Measurements from ENCODE around the gene SAMD8. TPM values are rescaled to one million over a fixed set of nuclear protein-coding genes. Genes with fewer than 3 reads are reported as not detected.

The SAMD8 gene
- total RNA-seq, 4 donors from 2014 or later = 19.0 to 28.0 (median 27.5) TPM

- H3K36me3 ChIP-seq = no peaks in the 10 kb centered on the region
- DNase-seq (ENCODE audit: extremely low spot score) = no peak
- no peaks in the 10 kb centered on the region for H3K27me3 ChIP-seq
- no peak overlapping the region for H3K4me3 ChIP-seq
- peaks cover 0 to 19% (median 13%) of the 10 kb centered on the region in 4 donors for H3K4me1 ChIP-seq
- H3K27ac ChIP-seq (replicated peaks in 1 of 4) = peak overlapping the region in 1 of 4 donors; percentile 27
- intact Hi-C loops (cut with DNase I) = no loop called here
- WGBS = 73% methylated on average over 4 of the region's 4 CpGs
- TF ChIP-seq EP300 (IDR thresholded peaks at IDR 0.05) = no peak
- TF ChIP-seq POLR2AphosphoS5 (IDR thresholded peaks at IDR 0.05) = no peak
- no peak for TF ChIP-seq CTCF (IDR thresholded peaks at IDR 0.05)
- TF ChIP-seq POLR2A (IDR thresholded peaks at IDR 0.05; ENCODE audit: low read depth) = no peak
- no peaks in the 10 kb centered on the region for H3K9me3 ChIP-seq
Measured at GRCh38 chr10:75065076-75065475, 46.4 kb upstream of the SAMD8 start.

GRCh38 chr10:75066271-75066670 is 45.2 kb upstream of the SAMD8 start:
- WGBS = 86% methylated on average over 5 of the region's 5 CpGs
- Histone ChIP-seq H3K27ac (replicated peaks in 1 of 4) (no peak overlapping the region), H3K4me1 (peaks cover 6 to 31% (median 21%) of the 10 kb centered on the region in 4 donors), H3K36me3 (no peaks in the 10 kb centered on the region), H3K4me3 (no peak overlapping the region), H3K9me3 (no peaks in the 10 kb centered on the region), H3K27me3 (no peaks in the 10 kb centered on the region)
- intact Hi-C loops (cut with DNase I) = no loop called here
- no peak for DNase-seq (ENCODE audit: extremely low spot score)
- no peak for TF ChIP-seq POLR2A (IDR thresholded peaks at IDR 0.05; ENCODE audit: low read depth)
- TF ChIP-seq EP300 (IDR thresholded peaks at IDR 0.05) = no peak

- WGBS = 91% methylated on average over 7 of the region's 7 CpGs
- DNase-seq (ENCODE audit: extremely low spot score) = no peak
Measured at GRCh38 chr10:75067272-75067671, 44.2 kb upstream of the SAMD8 start.

GRCh38 chr10:75068523-75068922 is 42.9 kb upstream of the SAMD8 start:
- H3K36me3 ChIP-seq = no peaks in the 10 kb centered on the region
- no peak for TF ChIP-seq POLR2A (IDR thresholded peaks at IDR 0.05; ENCODE audit: low read depth)
- no peak for TF ChIP-seq POLR2AphosphoS5 (IDR thresholded peaks at IDR 0.05)
- no peak for TF ChIP-seq EP300 (IDR thresholded peaks at IDR 0.05)
- TF ChIP-seq CTCF (IDR thresholded peaks at IDR 0.05) = no peak
- WGBS = 56% methylated on average over 6 of the region's 6 CpGs
- peaks cover 6 to 26% (median 21%) of the 10 kb centered on the region in 4 donors for H3K4me1 ChIP-seq
- H3K4me3 ChIP-seq = no peak overlapping the region
- no peaks in the 10 kb centered on the region for H3K9me3 ChIP-seq
- H3K27me3 ChIP-seq = no peaks in the 10 kb centered on the region
- intact Hi-C loops (cut with DNase I) = no loop called here
- no peak for DNase-seq (ENCODE audit: extremely low spot score)
- no peak overlapping the region for H3K27ac ChIP-seq (replicated peaks in 1 of 4)

More at GRCh38 chr10:75067272-75067671, 44.2 kb upstream of the SAMD8 start:
- Histone ChIP-seq H3K36me3 (no peaks in the 10 kb centered on the region), H3K27ac (replicated peaks in 1 of 4) (no peak overlapping the region), H3K27me3 (no peaks in the 10 kb centered on the region), H3K9me3 (no peaks in the 10 kb centered on the region), H3K4me3 (no peak overlapping the region), H3K4me1 (peaks cover 6 to 32% (median 23%) of the 10 kb centered on the region in 4 donors)
- intact Hi-C loops (cut with DNase I) = no loop called here
- no peak for TF ChIP-seq POLR2AphosphoS5 (IDR thresholded peaks at IDR 0.05)
- no peak for TF ChIP-seq EP300 (IDR thresholded peaks at IDR 0.05)
- no peak for TF ChIP-seq CTCF (IDR thresholded peaks at IDR 0.05)
- TF ChIP-seq POLR2A (IDR thresholded peaks at IDR 0.05; ENCODE audit: low read depth) = no peak

- WGBS = 76% methylated on average over 11 of the region's 11 CpGs
- H3K4me1 ChIP-seq = peaks cover 6 to 16% (median 14%) of the 10 kb centered on the region in 4 donors
- H3K9me3 ChIP-seq = no peaks in the 10 kb centered on the region
- H3K27me3 ChIP-seq = no peaks in the 10 kb centered on the region
- no peak overlapping the region for H3K27ac ChIP-seq (replicated peaks in 1 of 4)
- intact Hi-C loops (cut with DNase I) = no loop called here
- no peaks in the 10 kb centered on the region for H3K36me3 ChIP-seq
- TF ChIP-seq EP300 (IDR thresholded peaks at IDR 0.05) (no peak), POLR2A (IDR thresholded peaks at IDR 0.05; ENCODE audit: low read depth) (no peak), CTCF (IDR thresholded peaks at IDR 0.05) (no peak), POLR2AphosphoS5 (IDR thresholded peaks at IDR 0.05) (no peak)
- H3K4me3 ChIP-seq = no peak overlapping the region
- no peak for DNase-seq (ENCODE audit: extremely low spot score)
Measured at GRCh38 chr10:75070476-75070875, 41.0 kb upstream of the SAMD8 start.

Measured in esophagus muscularis mucosa (tissue), 4 donors.